ENCODE measurements around the gene TGFA.

The TGFA gene

DNA sequence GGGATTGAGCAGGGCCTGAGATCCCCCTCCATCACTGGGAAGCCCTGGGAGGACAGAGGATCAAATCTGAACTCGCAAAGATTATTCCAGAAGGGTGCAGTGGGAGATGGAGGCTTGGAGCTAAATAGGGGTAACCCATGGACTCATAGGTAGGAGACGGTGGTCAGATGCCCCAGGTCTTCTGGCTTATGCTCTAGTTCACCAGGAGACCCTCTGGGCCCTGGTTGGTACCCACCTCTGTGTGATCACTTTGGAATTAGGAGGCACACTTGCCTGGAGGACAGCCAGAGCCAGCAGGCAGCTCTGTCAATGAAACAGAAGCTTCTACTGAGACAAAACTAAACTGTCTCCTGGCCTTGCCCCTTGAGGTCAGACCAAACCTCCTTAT lies 110.6 kb downstream of the TGFA start:
- Histone ChIP-seq H3K27me3 (ENCODE audit: insufficient read depth, low read length) (no peaks in the 10 kb centered on the region), H3K9ac (ENCODE audit: low read length) (no peak overlapping the region), H3K36me3 (ENCODE audit: insufficient read depth, low read length) (no peaks in the 10 kb centered on the region), H3K4me3 (ENCODE audit: low read depth, low read length, poor library complexity, severe bottlenecking) (no peak overlapping the region), H2AFZ (ENCODE audit: low read length) (no peak overlapping the region), H3K9me2 (ENCODE audit: low read depth, low read length) (no peaks in the 10 kb centered on the region), H3F3A (ENCODE audit: insufficient read depth, low read length) (no peaks in the 10 kb centered on the region), H3K79me2 (ENCODE audit: insufficient read depth, low read length) (no peaks in the 10 kb centered on the region), H4K20me1 (ENCODE audit: insufficient read depth, low read length) (no peaks in the 10 kb centered on the region), H3K27ac (ENCODE audit: low read depth, low read length, poor library complexity, severe bottlenecking) (no peak overlapping the region), H3K9me3 (ENCODE audit: low read length) (no peaks in the 10 kb centered on the region), H3K4me1 (ENCODE audit: insufficient read depth, low read length, severe bottlenecking) (no peaks in the 10 kb centered on the region), H3K4me2 (ENCODE audit: low read length) (no peak overlapping the region)
- TF ChIP-seq, protein P1, sequence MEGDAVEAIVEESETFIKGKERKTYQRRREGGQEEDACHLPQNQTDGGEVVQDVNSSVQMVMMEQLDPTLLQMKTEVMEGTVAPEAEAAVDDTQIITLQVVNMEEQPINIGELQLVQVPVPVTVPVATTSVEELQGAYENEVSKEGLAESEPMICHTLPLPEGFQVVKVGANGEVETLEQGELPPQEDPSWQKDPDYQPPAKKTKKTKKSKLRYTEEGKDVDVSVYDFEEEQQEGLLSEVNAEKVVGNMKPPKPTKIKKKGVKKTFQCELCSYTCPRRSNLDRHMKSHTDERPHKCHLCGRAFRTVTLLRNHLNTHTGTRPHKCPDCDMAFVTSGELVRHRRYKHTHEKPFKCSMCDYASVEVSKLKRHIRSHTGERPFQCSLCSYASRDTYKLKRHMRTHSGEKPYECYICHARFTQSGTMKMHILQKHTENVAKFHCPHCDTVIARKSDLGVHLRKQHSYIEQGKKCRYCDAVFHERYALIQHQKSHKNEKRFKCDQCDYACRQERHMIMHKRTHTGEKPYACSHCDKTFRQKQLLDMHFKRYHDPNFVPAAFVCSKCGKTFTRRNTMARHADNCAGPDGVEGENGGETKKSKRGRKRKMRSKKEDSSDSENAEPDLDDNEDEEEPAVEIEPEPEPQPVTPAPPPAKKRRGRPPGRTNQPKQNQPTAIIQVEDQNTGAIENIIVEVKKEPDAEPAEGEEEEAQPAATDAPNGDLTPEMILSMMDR (IDR thresholded peaks at IDR 0.05; ENCODE audit: low read length): no peak
- TF ChIP-seq EZH2 (IDR thresholded peaks at IDR 0.05; ENCODE audit: borderline replicate concordance, low read length): no peak

DNA sequence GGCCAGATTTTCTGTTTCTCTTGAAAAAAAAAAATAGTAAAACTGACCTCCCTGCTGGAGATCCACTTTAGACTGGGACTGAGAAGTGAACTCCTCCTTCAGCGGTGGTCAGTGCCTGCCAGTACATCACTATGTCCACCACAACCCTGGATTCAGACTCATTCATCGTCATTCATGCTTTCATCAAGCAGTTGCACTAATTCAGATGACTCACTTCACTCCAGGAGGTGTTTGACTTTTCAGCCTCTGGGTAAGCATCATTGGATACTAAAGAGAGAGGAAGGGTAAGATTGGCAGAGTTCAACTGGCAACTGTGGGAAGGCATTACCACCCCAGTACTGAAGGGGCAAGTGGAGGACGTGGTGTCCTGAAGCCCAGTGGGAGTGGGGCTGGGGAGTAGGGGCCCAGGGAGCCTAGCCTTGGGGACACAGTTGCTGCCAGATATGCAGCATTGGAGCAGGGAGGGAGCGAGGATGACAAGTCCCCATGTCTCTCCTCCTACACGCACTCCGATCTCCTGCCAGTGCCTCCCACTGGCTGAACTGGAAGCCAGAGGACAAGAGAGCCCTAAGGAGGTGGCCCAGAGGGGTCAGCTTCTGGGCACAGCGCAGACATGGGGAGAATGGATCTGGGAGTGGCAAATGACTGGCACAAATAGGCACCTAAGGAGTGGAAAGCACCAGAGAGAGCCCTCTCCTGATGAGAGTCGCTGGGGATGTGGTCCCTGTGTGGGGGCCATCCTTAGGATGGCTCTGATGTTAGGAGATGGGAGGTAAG lies 111.1 kb downstream of the TGFA start:
- no peaks in the 10 kb centered on the region for H3F3A ChIP-seq (ENCODE audit: insufficient read depth, low read length)
- no peaks in the 10 kb centered on the region for H3K9me2 ChIP-seq (ENCODE audit: low read depth, low read length)
- no peaks in the 10 kb centered on the region for H3K79me2 ChIP-seq (ENCODE audit: insufficient read depth, low read length)
- H3K27me3 ChIP-seq (ENCODE audit: insufficient read depth, low read length): no peaks in the 10 kb centered on the region
- no peak overlapping the region for H2AFZ ChIP-seq (ENCODE audit: low read length)
- H3K36me3 ChIP-seq (ENCODE audit: insufficient read depth, low read length): no peaks in the 10 kb centered on the region
- H3K4me2 ChIP-seq (ENCODE audit: low read length): no peak overlapping the region
- H4K20me1 ChIP-seq (ENCODE audit: insufficient read depth, low read length): no peaks in the 10 kb centered on the region
- TF ChIP-seq, protein P1 (IDR thresholded peaks at IDR 0.05; ENCODE audit: low read length): no peak
- no peak for TF ChIP-seq EZH2 (IDR thresholded peaks at IDR 0.05; ENCODE audit: borderline replicate concordance, low read length)
- H3K9ac ChIP-seq (ENCODE audit: low read length): no peak overlapping the region
- no peaks in the 10 kb centered on the region for H3K9me3 ChIP-seq (ENCODE audit: low read length)
- no peak overlapping the region for H3K4me3 ChIP-seq (ENCODE audit: low read depth, low read length, poor library complexity, severe bottlenecking)
- H3K27ac ChIP-seq (ENCODE audit: low read depth, low read length, poor library complexity, severe bottlenecking): no peak overlapping the region
- no peaks in the 10 kb centered on the region for H3K4me1 ChIP-seq (ENCODE audit: insufficient read depth, low read length, severe bottlenecking)

DNA sequence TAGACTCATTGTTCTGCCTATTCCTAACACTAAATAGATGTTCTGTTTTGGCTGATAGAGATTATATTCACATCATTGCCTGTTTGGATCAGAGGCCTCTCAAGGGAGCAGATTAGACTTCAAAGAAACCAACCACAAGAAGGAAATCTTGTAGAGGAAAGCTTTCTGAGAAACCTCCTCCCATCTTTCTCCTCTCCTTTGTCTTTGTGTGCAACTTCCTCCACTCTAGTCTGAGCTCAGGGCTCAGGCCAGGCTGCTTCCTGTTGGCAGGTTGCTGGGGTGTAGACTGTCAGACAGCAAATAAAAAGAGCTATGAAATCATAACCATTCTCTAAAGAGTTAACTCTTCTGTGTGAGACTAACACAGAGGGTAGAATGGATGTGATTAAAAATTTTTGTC lies 113.0 kb downstream of the TGFA start:
- Histone ChIP-seq H3K79me2 (ENCODE audit: insufficient read depth, low read length) (no peaks in the 10 kb centered on the region), H3K9ac (ENCODE audit: low read length) (no peak overlapping the region), H2AFZ (ENCODE audit: low read length) (no peak overlapping the region), H3K27me3 (ENCODE audit: insufficient read depth, low read length) (no peaks in the 10 kb centered on the region), H3K4me1 (ENCODE audit: insufficient read depth, low read length, severe bottlenecking) (no peaks in the 10 kb centered on the region), H3K27ac (ENCODE audit: low read depth, low read length, poor library complexity, severe bottlenecking) (no peak overlapping the region), H3K9me2 (ENCODE audit: low read depth, low read length) (no peaks in the 10 kb centered on the region), H3K4me3 (ENCODE audit: low read depth, low read length, poor library complexity, severe bottlenecking) (no peak overlapping the region), H3K9me3 (ENCODE audit: low read length) (no peaks in the 10 kb centered on the region), H4K20me1 (ENCODE audit: insufficient read depth, low read length) (no peaks in the 10 kb centered on the region), H3K4me2 (ENCODE audit: low read length) (no peak overlapping the region), H3K36me3 (ENCODE audit: insufficient read depth, low read length) (no peaks in the 10 kb centered on the region), H3F3A (ENCODE audit: insufficient read depth, low read length) (no peaks in the 10 kb centered on the region)
- TF ChIP-seq, protein P1 (IDR thresholded peaks at IDR 0.05; ENCODE audit: low read length): no peak
- no peak for TF ChIP-seq EZH2 (IDR thresholded peaks at IDR 0.05; ENCODE audit: borderline replicate concordance, low read length)

Measured in OCI-LY1 (cell line).